GM13976 (cell line): ENCODE data around the gene KDM2B.
A peak's percentile ranks its signal among the peaks of the same experiment; 100 is the strongest.

Experiments
- DNase-seq: peaks from one replicate; pipeline ENCODE4 v3.0.0; 2012; ENCODE audit warnings: low spot score
- CTCF ChIP-seq: IDR thresholded peaks from 2 replicates; pipeline ENCODE4 v1.5.1; 2012; ENCODE audit warnings: borderline replicate concordance, mild to moderate bottlenecking; ENCODE audit not compliant: insufficient read depth; ENCODE audit errors: extremely low read depth, missing control alignments, control extremely low read depth
- in situ Hi-C: fragments of 300-500 bp; cut with MboI; formaldehyde crosslinking; loops from one replicate; pipeline ENCODE4 v1.12.0; 2022; ENCODE audit warnings: low sequenced_read_pairs, mixed read lengths, inconsistent platforms; ENCODE audit not compliant: unreplicated experiment

The KDM2B gene

GRCh38 chr12:121543786-121544185 is 37.0 kb downstream of the KDM2B start:
- no peak for TF ChIP-seq CTCF
- DNase-seq, result no peak
- in situ Hi-C loops, result loop anchor here (10.0 kb wide), 1 partner anchor 141 kb away; no protein-coding TSS in a partner anchor

GRCh38 chr12:121539908-121540307 is 40.9 kb downstream of the KDM2B start:
- in situ Hi-C loops, result loop anchor here (10.0 kb wide), 1 partner anchor 145 kb away; no protein-coding TSS in a partner anchor
- DNase-seq, result no peak
- TF ChIP-seq CTCF, result no peak

- no peak for DNase-seq
- no peak for TF ChIP-seq CTCF
- in situ Hi-C loops, result no loop called here
These were observed 42.1 kb downstream of the KDM2B start for GRCh38 chr12:121538699-121539061.

GRCh38 chr12:121537814-121538698 is 42.8 kb downstream of the KDM2B start:
- peak; percentile 61 for DNase-seq
- TF ChIP-seq CTCF, result no peak
- in situ Hi-C loops, result no loop called here

- DNase-seq, result peak; percentile 96
- in situ Hi-C loops, result no loop called here
- no peak for TF ChIP-seq CTCF
These were observed 43.7 kb downstream of the KDM2B start for GRCh38 chr12:121536899-121537813.
